GM19397 (cell line): ENCODE results near the gene DPP4.

Experiments
- ATAC-seq: cut with Tn5 transposase; IDR thresholded peaks from one replicate; pipeline ENCODE4 v1.9.1; 2021; ENCODE audit warnings: mild to moderate bottlenecking, moderate library complexity; ENCODE audit not compliant: unreplicated experiment

DPP4 gene

GRCh38 chr2:162073888-162074631, at the start of gene DPP4:
Gene DPP4 (minus strand): TSS chr2:162074215. CDS start chr2:162073981, 234 bp downstream.
- ATAC-seq = peak; percentile 90

- no peak for ATAC-seq
Observed at GRCh38 chr2:162118166-162119031, 44.4 kb upstream of the DPP4 start.

GRCh38 chr2:162116352-162116751, 42.3 kb upstream of the DPP4 start:
- no peak for ATAC-seq

GRCh38 chr2:162115076-162115475, 41.1 kb upstream of the DPP4 start:
- ATAC-seq = no peak

- no peak for ATAC-seq
Observed at GRCh38 chr2:162114271-162114670, 40.3 kb upstream of the DPP4 start.

GRCh38 chr2:162113776-162114168, 39.8 kb upstream of the DPP4 start:
- no peak for ATAC-seq

- no peak for ATAC-seq
Observed at GRCh38 chr2:162113088-162113775, 39.2 kb upstream of the DPP4 start.

- ATAC-seq = no peak
Observed at GRCh38 chr2:162111958-162112850, 38.2 kb upstream of the DPP4 start.

GRCh38 chr2:162107361-162107901, 33.4 kb upstream of the DPP4 start:
- no peak for ATAC-seq

- no peak for ATAC-seq
Observed at GRCh38 chr2:162106746-162107145, 32.7 kb upstream of the DPP4 start.

- no peak for ATAC-seq
Observed at GRCh38 chr2:162106146-162106551, 32.1 kb upstream of the DPP4 start.

GRCh38 chr2:162103443-162104009, 29.5 kb upstream of the DPP4 start:
- ATAC-seq = no peak

GRCh38 chr2:162100579-162100978, 26.6 kb upstream of the DPP4 start:
- ATAC-seq = no peak

GRCh38 chr2:162099836-162100235, 25.8 kb upstream of the DPP4 start:
- ATAC-seq = no peak

- ATAC-seq = no peak
Observed at GRCh38 chr2:162092658-162093556, 18.9 kb upstream of the DPP4 start.

GRCh38 chr2:162092008-162092390, 18.0 kb upstream of the DPP4 start:
- no peak for ATAC-seq

- ATAC-seq = no peak
Observed at GRCh38 chr2:162091325-162092007, 17.5 kb upstream of the DPP4 start.

GRCh38 chr2:162090109-162090508, 16.1 kb upstream of the DPP4 start:
- ATAC-seq = no peak
